Measurements from ENCODE around the gene OR6Q1.

- TF ChIP-seq CTCF (IDR thresholded peaks at IDR 0.05) (no peak), POLR2A (IDR thresholded peaks at IDR 0.05) (no peak)
Measured at GRCh38 chr11:58004664-58005063, 26.1 kb upstream of the OR6Q1 start.
